T-cell (primary cell): Measurements from ENCODE around the gene FLYWCH1. TPM values are rescaled to one million over a fixed set of nuclear protein-coding genes. Genes with fewer than 3 reads are reported as not detected.

ENCODE experiments used
- ATAC-seq, 4 experiments: fragments of 200-7000 bp in 3 of 4; fragments of 150-1000 bp in 1 of 4; cut with Tn5 transposase; replicated peaks in 1 of 4; 1 replicate in 3 of 4; 2 replicates in 1 of 4; pipeline ENCODE4 v1.10.0; 2021; ENCODE audit warnings: moderate library complexity in 3 of 4, mild to moderate bottlenecking in 2 of 4, moderate number of reproducible peaks in 1 of 4
- CTCF ChIA-PET, 2 donors: fragments of 300-600 bp; sonication (Branson Sonifier 250); formaldehyde crosslinking; loops; one replicate each; lab custom pipeline; 2022; ENCODE audit warnings: antibody characterized with exemption in 2 of 2; lab: Charles Lee
- POLR2A ChIA-PET, 2 donors: fragments of 300-600 bp; sonication (Branson Sonifier 250); formaldehyde crosslinking; loops; one replicate each; lab custom pipeline; 2022; ENCODE audit warnings: antibody characterized with exemption in 2 of 2; lab: Charles Lee
- DNase-seq, 35 experiments: peaks; one replicate each; pipeline versions ENCODE4 v3.0.0 to v3.0.0-alpha.2; 2013 to 2023
- H3K27ac ChIP-seq: one replicate; pipeline ENCODE4 v1.5.1; 2013; ENCODE audit warnings: low read length
- H3K27me3 ChIP-seq, 2 experiments: replicated peaks in 1 of 2; 1 replicate in 1 of 2; 2 replicates in 1 of 2; pipeline versions ENCODE4 v1.6.1 to v1.7.0; 2013; ENCODE audit warnings: low read length in 1 of 2, mixed read lengths in 1 of 2; ENCODE audit not compliant: control insufficient read depth in 2 of 2, insufficient read depth in 2 of 2; ENCODE audit errors: extremely low read depth in 1 of 2
- H3K36me3 ChIP-seq, 2 donors: 1 replicate in 1 of 2; 2 replicates in 1 of 2; pipeline versions ENCODE4 v1.6.1 to v1.7.0; 2013; ENCODE audit warnings: low read length in 1 of 2; ENCODE audit not compliant: control insufficient read depth in 2 of 2, insufficient read depth in 1 of 2; ENCODE audit errors: extremely low read depth in 1 of 2
- H3K4me1 ChIP-seq, 2 experiments: 1 replicate in 1 of 2; 2 replicates in 1 of 2; pipeline versions ENCODE4 v1.6.1 to v1.7.0; 2013; ENCODE audit warnings: low read length in 2 of 2, mixed read lengths in 1 of 2; ENCODE audit not compliant: insufficient read depth in 2 of 2, control insufficient read depth in 1 of 2; ENCODE audit errors: extremely low read depth in 1 of 2
- H3K4me3 ChIP-seq, 2 donors: 1 replicate in 1 of 2; 2 replicates in 1 of 2; pipeline versions ENCODE4 v1.5.1 to v1.7.0; 2013; ENCODE audit warnings: mild to moderate bottlenecking in 2 of 2, low read length in 1 of 2, moderate library complexity in 1 of 2; ENCODE audit not compliant: control insufficient read depth in 1 of 2; ENCODE audit errors: extremely low read depth in 1 of 2
- H3K9me3 ChIP-seq: 2 replicates; pipeline ENCODE4 v1.7.0; 2013
- H3K27ac Mint-ChIP-seq, 2 donors: one replicate each; pipeline ENCODE4 v1.8.0; 2020 to 2021; ENCODE audit warnings: mild to moderate bottlenecking in 2 of 2, mixed read lengths in 2 of 2
- H3K27me3 Mint-ChIP-seq, 2 donors: one replicate each; pipeline ENCODE4 v1.8.0; 2021 to 2022; ENCODE audit warnings: mixed read lengths in 2 of 2
- H3K36me3 Mint-ChIP-seq: one replicate; pipeline ENCODE4 v1.8.0; 2021; ENCODE audit warnings: mixed read lengths
- H3K4me1 Mint-ChIP-seq, 3 donors: one replicate each; pipeline ENCODE4 v1.8.0; 2020 to 2022; ENCODE audit warnings: mixed read lengths in 3 of 3, mild to moderate bottlenecking in 1 of 3
- H3K4me3 Mint-ChIP-seq, 3 donors: one replicate each; pipeline ENCODE4 v1.8.0; 2020 to 2022; ENCODE audit warnings: mild to moderate bottlenecking in 3 of 3, mixed read lengths in 3 of 3, moderate library complexity in 3 of 3
- H3K9me3 Mint-ChIP-seq, 3 donors: one replicate each; pipeline ENCODE4 v1.8.0; 2020 to 2022; ENCODE audit warnings: mixed read lengths in 3 of 3
- WGBS: methylation state at CpG from one replicate; pipeline ENCODE4 v1.1.5; 2013; ENCODE audit warnings: missing lambda C conversion rate; ENCODE audit not compliant: insufficient coverage; 5-methylcytosine and 5-hydroxymethylcytosine counted together
- total RNA-seq, 35 experiments: library from RNA in 6 of 35; stranded (reverse) in 6 of 35; fragments of 120-200 nt in 1 of 35; gene quantifications; one replicate each; pipeline versions ENCODE4 v1.2.1 to v1.2.4 and lab custom pipeline; 2013 to 2026

The FLYWCH1 gene
- total RNA-seq, 5 donors from 2014 or later (not counting 1 experiment from before 2014, with no cell fraction given): 83.0 to 144 (median 106) TPM

- DNase-seq: no peak
- Mint-ChIP-seq H3K4me3 (no peak overlapping the region), H3K4me1 (no peaks in the 10 kb centered on the region), H3K9me3 (no peaks in the 10 kb centered on the region), H3K27me3 (peaks cover 0 to 3% of the 10 kb centered on the region in 2 donors), H3K27ac (no peak overlapping the region), H3K36me3 (peaks cover 12% of the 10 kb centered on the region)
- POLR2A ChIA-PET: no interaction called here
- 91% methylated on average over 13 of the region's 13 CpGs for WGBS
- H3K36me3 ChIP-seq: peaks cover 6 to 11% of the 10 kb centered on the region in 2 donors
- no peak overlapping the region for H3K27ac ChIP-seq
- peaks cover 0 to 26% of the 10 kb centered on the region in 2 experiments for H3K27me3 ChIP-seq
- ATAC-seq: no peak
- no peaks in the 10 kb centered on the region for H3K4me1 ChIP-seq
- no peak overlapping the region for H3K4me3 ChIP-seq
- CTCF ChIA-PET: no interaction called here
- H3K9me3 ChIP-seq: no peaks in the 10 kb centered on the region
Measured at GRCh38 chr16:2950353-2950724, 38.6 kb downstream of the FLYWCH1 start.

DNA sequence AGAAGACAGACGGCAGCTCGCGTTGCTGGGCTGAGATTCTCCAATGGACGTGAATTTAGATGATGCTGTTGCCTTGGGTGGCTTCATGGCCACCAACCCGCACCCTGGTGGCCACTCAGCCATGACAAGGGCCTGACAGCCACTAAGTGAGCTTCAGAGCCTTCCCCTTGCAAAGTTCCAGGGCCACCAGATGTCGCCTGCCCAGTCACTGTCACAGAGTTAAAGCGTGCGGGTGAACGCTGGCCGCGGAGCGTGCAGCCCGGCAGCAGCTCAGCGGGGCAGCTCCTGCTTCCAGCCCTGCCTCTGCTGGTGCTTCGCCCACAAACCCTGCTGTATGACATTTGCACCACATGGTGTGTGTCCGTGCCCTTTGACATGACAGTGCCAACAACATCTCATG is 39.0 kb downstream of the FLYWCH1 start:
- H3K27ac Mint-ChIP-seq: no peak overlapping the region
- H3K27me3 Mint-ChIP-seq: peaks cover 0 to 3% of the 10 kb centered on the region in 2 donors
- WGBS: 87% methylated on average over 15 of the region's 16 CpGs
- H3K27me3 ChIP-seq: peaks cover 0 to 30% of the 10 kb centered on the region in 2 experiments
- peaks cover 0 to under 1% of the 10 kb centered on the region in 2 experiments for H3K4me1 ChIP-seq
- no peak overlapping the region for H3K4me3 Mint-ChIP-seq
- H3K4me1 Mint-ChIP-seq: no peaks in the 10 kb centered on the region
- no peak overlapping the region for H3K27ac ChIP-seq
- no peak for ATAC-seq
- no peaks in the 10 kb centered on the region for H3K9me3 Mint-ChIP-seq
- H3K9me3 ChIP-seq: no peaks in the 10 kb centered on the region
- H3K4me3 ChIP-seq: no peak overlapping the region
- no peak for DNase-seq
- H3K36me3 ChIP-seq: peaks cover 6 to 11% of the 10 kb centered on the region in 2 donors
- peaks cover 12% of the 10 kb centered on the region for H3K36me3 Mint-ChIP-seq
- POLR2A ChIA-PET: no interaction called here
- CTCF ChIA-PET: no interaction called here

- WGBS: 51% methylated on average over 11 of the region's 11 CpGs
- Mint-ChIP-seq H3K4me3 (no peak overlapping the region), H3K9me3 (no peaks in the 10 kb centered on the region), H3K4me1 (no peaks in the 10 kb centered on the region), H3K36me3 (peaks cover 3% of the 10 kb centered on the region), H3K27me3 (peaks cover 5 to 16% of the 10 kb centered on the region in 2 donors), H3K27ac (no peak overlapping the region)
- Histone ChIP-seq H3K36me3 (peaks cover 6 to 11% of the 10 kb centered on the region in 2 donors), H3K9me3 (no peaks in the 10 kb centered on the region), H3K4me3 (no peak overlapping the region), H3K27me3 (peaks cover 0 to 49% of the 10 kb centered on the region in 2 experiments), H3K4me1 (peaks cover 0 to 7% of the 10 kb centered on the region in 2 experiments), H3K27ac (no peak overlapping the region)
- DNase-seq (no peak), ATAC-seq (no peak)
- ChIA-PET POLR2A (interaction anchor here in 1 of 2 donors (0.6 kb wide), 1 partner anchor 1915 kb away, joined by 3 read pairs; no protein-coding TSS in a partner anchor), CTCF (no interaction called here)
Measured at GRCh38 chr16:2952679-2953078, 40.9 kb downstream of the FLYWCH1 start.

- Histone ChIP-seq H3K4me1 (peaks cover 0 to 7% of the 10 kb centered on the region in 2 experiments), H3K36me3 (peaks cover 6% of the 10 kb centered on the region in 2 donors), H3K27me3 (peaks cover 0 to 59% of the 10 kb centered on the region in 2 experiments), H3K9me3 (no peaks in the 10 kb centered on the region), H3K27ac (no peak overlapping the region), H3K4me3 (no peak overlapping the region)
- WGBS: 82% methylated on average over 22 of the region's 31 CpGs
- H3K4me3 Mint-ChIP-seq: no peak overlapping the region
- no peaks in the 10 kb centered on the region for H3K4me1 Mint-ChIP-seq
- POLR2A ChIA-PET: no interaction called here
- no peak overlapping the region for H3K27ac Mint-ChIP-seq
- peaks cover 5 to 16% of the 10 kb centered on the region in 2 donors for H3K27me3 Mint-ChIP-seq
- CTCF ChIA-PET: no interaction called here
- H3K36me3 Mint-ChIP-seq: peaks cover 3% of the 10 kb centered on the region
- no peaks in the 10 kb centered on the region for H3K9me3 Mint-ChIP-seq
- DNase-seq (no peak), ATAC-seq (no peak)
Measured at GRCh38 chr16:2953706-2954627, 42.2 kb downstream of the FLYWCH1 start.

DNA sequence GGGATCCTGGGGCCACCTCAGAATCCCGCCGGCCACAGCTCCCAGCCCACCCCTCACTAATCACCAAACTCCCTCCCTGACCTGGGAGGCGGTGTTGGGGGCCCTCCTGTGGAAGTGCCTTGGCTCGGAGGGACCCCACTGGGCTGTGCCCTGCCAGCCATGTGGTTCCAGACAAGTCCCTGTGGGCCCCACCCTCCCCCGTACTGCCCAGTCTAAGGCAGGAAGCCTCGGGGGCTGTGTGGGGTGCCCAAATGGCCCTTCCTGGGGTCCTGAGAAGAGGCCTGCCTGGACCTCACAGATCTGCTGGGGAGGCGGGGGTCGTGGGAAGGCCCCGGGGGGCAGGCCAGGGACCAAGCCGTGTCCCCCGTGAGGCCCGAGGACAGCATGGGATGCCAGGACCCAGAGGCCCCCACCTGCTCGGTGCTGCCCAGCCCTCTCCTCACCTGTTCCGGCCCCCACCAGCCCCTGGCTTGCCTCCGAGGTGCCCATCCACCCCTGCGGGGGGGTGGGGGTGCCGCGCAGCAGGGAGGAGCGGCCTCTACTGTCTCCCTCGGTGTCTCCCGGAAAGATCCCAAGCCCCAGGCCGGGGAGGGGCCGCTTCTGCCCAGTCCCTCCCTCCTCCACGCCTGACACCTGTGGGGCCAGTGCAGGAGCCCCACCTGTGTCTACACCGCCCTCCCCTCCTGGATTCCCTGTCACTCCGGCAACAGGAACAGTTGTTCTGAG is 43.1 kb downstream of the FLYWCH1 start:
- H3K4me1 ChIP-seq: peaks cover 0 to 7% of the 10 kb centered on the region in 2 experiments
- Mint-ChIP-seq H3K27ac (no peak overlapping the region), H3K36me3 (no peaks in the 10 kb centered on the region), H3K27me3 (peaks cover 5 to 16% of the 10 kb centered on the region in 2 donors), H3K4me3 (no peak overlapping the region), H3K4me1 (no peaks in the 10 kb centered on the region), H3K9me3 (no peaks in the 10 kb centered on the region)
- no peaks in the 10 kb centered on the region for H3K36me3 ChIP-seq
- CTCF ChIA-PET: no interaction called here
- H3K4me3 ChIP-seq: no peak overlapping the region
- 76% methylated on average over 16 of the region's 26 CpGs for WGBS
- H3K27ac ChIP-seq: no peak overlapping the region
- peaks cover 0 to 66% of the 10 kb centered on the region in 2 experiments for H3K27me3 ChIP-seq
- POLR2A ChIA-PET: no interaction called here
- no peaks in the 10 kb centered on the region for H3K9me3 ChIP-seq
- no peak for DNase-seq
- no peak for ATAC-seq

GRCh38 chr16:2955438-2955778 is 43.7 kb downstream of the FLYWCH1 start:
- H3K4me1 ChIP-seq: peaks cover 0 to 7% of the 10 kb centered on the region in 2 experiments
- H3K27me3 ChIP-seq: peaks cover 0 to 68% of the 10 kb centered on the region in 2 experiments
- H3K36me3 Mint-ChIP-seq: no peaks in the 10 kb centered on the region
- CTCF ChIA-PET: no interaction called here
- ATAC-seq (no peak), DNase-seq (no peak)
- H3K9me3 Mint-ChIP-seq: no peaks in the 10 kb centered on the region
- H3K4me3 Mint-ChIP-seq: no peak overlapping the region
- no peak overlapping the region for H3K27ac ChIP-seq
- 85% methylated on average over 4 of the region's 10 CpGs for WGBS
- H3K27ac Mint-ChIP-seq: no peak overlapping the region
- no peaks in the 10 kb centered on the region for H3K9me3 ChIP-seq
- no peak overlapping the region for H3K4me3 ChIP-seq
- H3K4me1 Mint-ChIP-seq: no peaks in the 10 kb centered on the region
- POLR2A ChIA-PET: no interaction called here
- no peaks in the 10 kb centered on the region for H3K36me3 ChIP-seq
- peaks cover 5 to 17% of the 10 kb centered on the region in 2 donors for H3K27me3 Mint-ChIP-seq
